ENCODE data around the gene NOS1AP.

- TF ChIP-seq CTCF (IDR thresholded peaks at IDR 0.05) (no peak), POLR2A (IDR thresholded peaks at IDR 0.05) (no peak)
Observed at GRCh38 chr1:162235241-162235800, 165.8 kb downstream of the NOS1AP start.

Data from lower leg skin (tissue), 3 donors.